Measurements from ENCODE around the gene PLVAP.
"Not testable (repeated sequence)": the region's sequence is repeated elsewhere in the genome, so short reads cannot be mapped to it uniquely, and the experiment has no call there.

The PLVAP gene

DNA sequence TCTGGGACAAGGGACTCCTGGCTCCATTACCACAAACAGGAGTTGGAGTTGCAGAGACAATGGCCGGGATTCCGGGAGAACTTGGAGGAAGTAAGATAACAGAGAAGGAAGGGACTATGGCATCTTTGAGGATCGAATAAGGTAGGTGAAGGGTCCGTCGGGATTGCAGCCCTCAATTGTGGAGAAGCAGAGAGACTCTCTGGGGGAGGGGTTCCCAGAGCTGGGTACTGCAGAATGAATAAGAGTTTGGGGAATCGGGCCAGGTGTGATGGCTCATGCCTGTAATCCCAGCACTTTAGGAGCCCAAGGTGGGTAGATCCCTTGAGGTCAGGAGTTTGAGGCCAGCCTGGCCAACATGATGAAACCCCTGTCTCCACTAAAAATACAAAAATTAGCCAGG lies 24.5 kb upstream of the PLVAP start:
- FAIRE-seq = no peak

DNA sequence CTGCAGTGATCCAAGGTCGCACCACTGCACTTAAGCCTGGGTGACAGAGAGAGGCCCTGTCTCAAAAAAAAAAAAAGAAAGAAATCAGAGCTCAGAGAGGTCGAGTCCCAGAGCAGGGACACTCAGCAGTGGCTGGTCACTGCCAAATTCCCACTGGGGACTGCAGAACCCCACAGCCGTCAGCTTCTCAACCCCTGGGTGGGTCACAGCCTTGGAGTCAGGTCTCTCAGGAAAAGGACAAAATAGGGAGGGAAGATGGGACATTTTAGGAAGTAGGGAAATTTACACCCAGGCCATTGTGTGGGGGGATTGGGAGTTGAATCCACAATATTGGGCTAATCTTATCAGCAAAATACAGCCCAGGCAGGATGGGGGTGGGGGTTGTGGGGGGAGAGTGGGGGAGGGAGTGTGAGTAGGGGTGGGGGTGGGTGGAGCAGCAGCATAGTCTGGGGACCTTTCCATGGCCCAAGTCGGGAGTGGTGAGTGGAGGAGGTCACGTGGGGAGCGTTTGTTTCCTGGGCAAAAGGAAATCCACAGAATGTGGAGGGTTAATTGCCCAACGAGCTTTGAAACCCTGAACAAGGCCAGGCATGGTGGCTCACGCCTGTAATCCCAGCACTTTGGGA lies 21.9 kb upstream of the PLVAP start:
- FAIRE-seq = no peak

DNA sequence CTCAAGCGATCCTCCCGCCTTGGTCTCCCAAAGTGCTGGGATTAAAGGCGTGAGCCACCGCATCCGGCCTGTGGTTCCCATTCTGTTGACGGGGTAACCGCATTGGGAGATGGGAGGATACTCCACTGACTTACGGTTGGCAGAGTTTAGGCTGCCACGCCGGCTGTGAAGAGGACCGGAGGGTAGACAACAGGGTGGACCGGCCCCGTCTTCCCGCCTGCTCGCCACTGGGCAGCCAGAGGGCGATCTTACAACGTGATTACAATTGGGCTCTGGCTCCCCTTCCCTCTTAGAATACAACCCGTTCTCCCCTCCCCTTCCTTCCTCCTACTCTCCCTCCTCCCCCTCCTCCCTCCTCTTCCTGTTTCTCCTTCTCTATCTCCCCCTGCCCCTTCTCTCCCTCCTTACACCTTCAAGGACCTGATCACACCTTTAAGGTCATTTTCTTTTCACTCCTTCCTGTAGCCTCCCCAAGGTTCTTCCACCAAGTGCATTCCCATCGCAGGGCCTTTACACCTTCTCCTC lies 17.8 kb upstream of the PLVAP start:
- no peak for FAIRE-seq

DNA sequence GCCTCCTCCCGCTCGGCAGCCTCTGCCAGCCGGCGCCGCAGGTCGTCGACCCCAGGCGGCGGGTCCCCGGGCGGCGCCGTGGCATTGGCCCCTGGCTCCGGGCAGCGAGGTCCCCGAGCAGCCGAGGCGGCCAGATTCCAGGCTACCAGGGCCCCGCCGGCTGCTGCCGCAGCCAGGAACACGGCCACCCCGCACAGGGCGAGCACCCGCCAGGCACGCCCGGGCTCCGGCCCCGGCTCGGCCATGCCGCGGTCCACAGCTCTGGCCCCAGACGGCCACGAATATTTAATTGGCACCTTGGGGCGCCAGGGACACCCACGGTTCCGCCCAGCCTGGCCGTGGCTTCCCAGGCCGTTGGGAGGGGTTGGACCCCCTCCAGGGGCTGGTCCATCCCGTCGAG lies 16.8 kb upstream of the PLVAP start, which contains the start of gene CCDC194:
CCDC194 (minus strand) TSS at position 283 of the 400 bp plus-strand sequence; CDS start at position 245, 38 bp downstream.
- no peak for FAIRE-seq

DNA sequence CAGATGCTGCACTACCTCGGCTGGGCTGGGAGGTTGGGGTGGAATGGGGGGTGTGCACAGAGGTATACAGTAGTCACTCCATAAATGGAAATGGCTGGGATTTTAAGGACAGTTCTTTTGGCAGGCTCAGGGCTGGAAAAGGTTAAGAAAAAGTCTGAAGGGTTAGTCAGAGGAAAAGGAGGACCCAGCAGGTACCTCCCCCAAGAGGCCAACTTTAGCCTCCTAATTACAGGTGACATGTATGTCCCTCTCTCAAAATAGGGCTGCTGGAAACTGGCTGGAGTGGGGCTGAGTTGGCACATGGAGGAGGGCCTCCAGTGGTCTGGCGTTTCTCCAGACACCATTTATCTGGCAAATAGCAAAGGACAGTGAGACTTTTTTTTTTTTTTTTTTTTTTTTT lies 15.9 kb upstream of the PLVAP start:
- FAIRE-seq = no peak

DNA sequence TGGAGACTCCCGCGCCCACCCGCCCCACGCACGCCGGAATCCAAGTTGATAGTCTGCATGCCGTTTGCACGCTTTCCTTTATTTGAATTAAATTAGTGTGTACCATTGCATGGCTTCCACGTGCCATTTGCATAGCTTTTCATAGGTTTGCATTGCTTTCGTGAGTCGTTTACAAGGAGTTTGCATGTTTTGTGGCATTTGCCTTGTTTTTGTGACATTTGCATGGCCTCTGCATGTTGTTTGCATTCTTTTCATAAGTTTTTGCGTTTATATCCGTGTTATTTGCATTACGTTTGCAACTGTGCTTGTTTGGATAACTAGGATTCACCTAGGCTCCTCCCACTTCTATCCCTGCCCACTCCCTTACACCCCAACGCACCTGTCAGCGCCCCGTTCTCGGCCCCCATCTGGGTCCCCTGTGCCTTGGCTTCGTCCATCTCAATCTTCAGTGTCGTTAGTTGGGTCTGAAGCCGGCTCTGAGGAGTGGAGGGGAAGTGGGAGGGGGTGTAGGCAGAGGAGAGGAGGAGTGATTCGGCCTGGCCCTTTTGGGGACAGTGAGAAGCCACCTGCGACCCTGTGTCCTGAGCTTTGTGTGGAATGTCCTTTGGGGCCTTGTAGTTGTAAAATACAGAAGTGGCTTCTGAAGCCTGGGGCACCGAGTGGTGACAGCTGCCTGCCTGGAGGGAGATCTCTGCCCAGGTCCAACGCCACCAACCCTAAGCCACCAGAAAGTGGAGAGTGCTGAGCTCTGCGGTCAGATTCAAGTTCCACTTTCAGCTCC lies 14.4 kb upstream of the PLVAP start:
- FAIRE-seq = no peak

DNA sequence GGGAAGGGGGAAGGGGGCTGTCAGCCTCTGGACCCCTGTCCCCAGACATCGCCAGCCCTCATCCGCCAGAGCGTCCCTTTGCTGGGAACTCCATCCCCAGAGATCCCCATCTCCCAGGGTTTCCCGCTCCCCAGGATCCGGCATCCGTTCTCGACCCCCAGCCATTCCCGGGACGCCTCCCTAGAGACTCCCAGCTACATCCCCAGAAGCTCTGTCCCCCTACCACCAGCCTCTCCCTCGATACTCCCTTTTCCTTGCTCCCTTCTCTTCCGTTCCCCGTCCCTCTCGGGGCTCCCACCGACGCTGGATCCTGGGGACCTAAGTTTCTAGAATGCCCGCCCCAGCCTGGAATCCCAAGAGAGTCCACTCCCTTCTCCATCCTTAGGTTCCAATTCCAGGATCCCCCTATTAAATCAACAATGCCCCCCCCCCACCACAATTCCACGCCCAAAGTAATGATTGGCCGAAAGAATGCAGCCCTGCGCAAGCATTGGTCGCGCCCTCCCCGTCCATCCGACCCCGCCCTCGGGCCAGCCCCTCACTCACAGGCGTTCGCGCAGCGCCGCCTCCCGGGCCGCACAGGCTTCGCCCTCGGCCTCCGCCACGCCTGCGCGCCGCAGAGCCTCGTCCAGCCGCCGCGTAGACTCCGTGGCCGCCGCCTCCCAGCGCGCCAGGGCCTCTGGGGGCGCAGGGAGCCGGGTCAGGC lies 13.7 kb upstream of the PLVAP start:
- no peak for FAIRE-seq

DNA sequence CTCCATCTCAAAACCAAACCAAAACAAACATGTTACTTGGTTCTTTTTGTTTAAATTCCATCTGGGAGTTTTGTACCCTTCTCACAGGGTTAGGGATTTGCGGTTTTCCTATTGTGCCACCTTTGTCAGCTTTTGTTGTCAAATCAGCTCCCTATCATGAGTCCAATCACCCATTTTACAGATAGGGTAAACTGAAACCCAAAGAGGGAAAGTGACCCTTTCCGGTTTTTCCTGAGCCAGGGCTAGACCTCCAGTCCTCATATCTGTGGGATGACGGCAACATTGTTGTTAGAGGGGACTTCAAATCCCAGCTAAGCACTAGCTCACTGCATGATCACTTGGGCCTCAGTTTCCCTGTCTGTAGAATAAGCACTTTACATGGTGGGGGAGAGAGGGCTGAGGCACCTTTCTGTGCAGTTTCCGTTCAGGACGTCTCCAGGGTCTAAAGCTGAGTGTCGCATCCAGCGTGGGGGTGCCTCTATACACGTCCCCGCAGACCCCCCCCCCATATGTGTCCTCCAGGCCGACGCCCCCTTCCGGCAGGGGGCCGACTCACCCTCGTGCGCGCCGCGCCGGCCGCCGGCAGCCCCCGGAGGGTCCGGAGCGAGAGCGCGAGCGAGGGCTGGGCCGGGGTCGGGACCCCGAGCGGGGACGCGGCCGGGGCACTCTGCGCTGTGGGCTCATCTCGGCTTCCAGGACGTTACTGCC lies 13.0 kb upstream of the PLVAP start:
- no peak for FAIRE-seq

DNA sequence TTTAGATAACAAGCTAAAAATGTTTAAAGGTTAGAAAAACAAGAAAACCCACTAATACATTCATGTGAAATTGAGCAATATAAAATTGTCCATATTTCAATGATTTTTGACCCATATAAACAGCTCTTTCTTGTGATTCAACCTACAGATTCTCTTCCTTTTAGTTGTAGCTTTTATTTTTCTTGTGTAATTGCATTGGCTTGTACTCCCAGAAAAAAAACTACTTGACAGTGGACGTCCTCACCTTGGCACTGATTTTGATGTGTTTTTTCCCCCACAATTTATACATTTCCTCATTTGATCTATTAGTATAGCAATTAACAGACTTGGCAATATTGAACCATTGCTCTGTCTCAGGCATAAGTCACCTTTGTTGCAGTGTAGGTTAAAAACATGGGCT lies 12.1 kb upstream of the PLVAP start:
- no peak for FAIRE-seq

DNA sequence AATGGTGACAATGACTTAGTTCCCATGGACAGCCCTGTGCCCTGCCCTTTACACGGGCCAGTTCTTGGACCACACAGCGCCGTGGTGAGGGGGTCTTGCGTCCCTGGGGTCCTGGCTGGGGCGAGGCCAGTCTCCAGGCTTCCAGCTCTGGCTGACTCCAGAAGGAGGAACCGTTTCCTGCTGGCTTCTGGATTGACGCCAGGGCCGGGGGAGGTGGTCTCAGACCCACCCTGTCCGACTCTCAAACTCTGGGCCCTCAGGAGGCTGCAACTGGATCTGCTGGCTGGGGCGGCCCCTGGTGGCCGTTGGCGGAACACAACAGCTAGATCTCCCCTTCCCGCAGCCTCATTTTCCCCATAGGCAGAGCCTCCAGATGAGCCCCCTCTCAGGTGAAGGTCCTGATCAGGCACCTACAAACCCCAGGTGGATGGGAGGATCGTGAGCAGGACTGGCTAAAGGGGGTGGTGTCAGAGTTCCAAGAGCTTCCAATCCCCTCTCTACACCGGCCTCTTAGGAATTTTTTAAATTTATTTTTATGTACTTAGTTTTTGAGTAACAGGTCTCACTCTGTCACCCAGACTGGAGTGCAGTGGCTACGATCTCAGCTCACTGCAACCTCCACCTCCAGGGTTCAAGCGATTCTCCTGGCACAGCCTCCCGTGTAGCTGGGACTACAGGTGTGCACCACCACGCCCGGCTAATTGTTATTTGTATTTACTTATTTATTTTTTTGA lies 8.9 kb upstream of the PLVAP start:
- no peak for FAIRE-seq

DNA sequence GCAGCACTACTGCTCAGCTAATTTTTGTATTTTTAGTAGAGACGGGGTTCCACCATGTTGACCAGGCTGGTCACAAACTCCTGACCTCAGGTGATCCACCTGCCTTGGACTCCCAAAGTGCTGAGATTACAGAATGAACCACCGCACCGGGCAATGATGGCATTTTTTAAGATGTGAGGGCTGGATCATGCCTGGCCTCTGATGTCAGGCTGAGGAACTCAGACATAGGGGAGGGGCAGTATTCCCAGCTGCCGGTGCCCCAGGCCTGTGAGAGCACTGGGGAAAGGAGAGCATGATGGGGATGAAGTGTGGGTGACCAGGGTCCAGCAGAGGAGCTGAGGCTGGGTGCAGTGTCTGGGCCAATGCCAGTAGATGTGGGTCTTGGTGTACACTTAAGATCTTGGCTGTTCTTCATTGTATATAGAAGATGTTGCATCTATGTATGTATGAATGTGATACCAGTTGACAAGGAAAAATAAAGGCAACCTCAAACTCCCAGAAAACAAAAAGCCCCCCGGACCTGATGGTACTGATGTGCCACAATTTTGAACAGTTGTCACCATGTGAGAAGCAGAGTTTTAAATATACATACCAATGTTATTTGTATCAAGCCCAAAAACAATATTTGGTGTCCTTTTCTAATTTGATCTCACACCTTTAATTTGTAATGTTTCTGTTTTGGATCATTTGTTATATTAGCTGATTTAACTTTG lies 3.4 kb upstream of the PLVAP start:
- no peak for FAIRE-seq

DNA sequence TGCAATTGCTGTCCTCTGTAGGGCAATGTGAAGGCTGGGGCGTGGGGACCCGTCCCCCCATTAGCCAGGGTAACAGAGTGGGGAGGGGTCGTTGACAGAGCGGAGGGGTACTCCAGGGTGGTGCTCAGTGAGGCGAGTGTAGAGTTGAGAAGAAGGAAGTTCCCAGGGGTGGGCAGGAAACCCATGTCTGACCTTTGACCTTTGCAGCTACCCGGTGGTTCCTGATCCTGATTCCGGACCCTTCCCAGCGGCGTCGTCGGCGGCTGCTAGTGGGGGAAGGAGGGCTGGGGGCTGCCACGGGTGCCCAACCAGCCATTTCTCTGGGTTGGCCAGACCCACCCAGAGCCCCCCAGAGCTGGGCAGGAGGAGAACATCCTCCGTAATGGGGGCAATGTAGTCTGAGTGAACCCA lies 2.1 kb upstream of the PLVAP start:
- FAIRE-seq = no peak

DNA sequence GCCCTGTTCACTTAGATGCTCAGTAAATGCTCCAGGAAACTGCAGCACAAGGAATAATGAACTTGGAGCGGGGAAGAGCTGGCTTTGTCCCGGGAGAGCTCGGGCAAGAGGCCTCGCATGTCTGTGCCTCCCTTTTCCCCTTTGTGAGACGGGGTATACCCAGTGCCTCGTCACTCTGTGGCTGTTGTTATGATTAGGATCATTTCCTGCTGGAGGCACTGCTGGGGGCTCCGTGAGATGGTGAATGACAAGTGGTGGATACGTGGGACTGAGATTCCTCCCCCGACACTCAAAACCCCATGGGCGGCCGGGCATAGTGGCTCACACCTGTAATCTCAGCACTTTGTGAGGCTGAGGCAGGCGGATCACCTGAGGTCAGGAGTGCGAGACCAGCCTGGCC lies 1.1 kb upstream of the PLVAP start:
- FAIRE-seq = no peak

DNA sequence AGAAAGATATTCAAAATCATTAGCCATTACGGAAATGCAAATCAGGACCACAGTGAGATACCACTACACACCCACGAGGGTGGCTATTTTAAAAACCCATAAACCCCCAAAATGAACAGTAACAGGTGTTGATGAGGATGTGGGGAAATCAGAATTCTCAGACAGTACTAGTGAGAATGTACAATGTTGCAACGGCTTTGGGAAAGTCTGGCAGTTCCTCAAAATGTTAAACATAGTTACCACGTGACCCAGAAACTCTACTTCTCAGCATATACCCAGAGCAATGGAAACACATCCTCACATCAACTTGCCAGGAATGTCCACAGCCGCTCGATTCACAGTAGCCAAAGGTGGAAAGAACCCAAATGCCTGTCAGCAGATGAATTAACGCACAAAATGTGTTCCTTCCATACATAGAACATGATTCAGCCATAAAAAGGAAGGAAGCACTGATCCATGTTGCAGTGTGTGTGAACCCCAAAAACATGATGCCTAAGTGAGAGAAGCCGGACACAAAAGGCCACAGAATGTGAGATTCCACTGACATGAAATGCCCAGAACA lies 7.0 kb downstream of the PLVAP start:
- no peak for FAIRE-seq

DNA sequence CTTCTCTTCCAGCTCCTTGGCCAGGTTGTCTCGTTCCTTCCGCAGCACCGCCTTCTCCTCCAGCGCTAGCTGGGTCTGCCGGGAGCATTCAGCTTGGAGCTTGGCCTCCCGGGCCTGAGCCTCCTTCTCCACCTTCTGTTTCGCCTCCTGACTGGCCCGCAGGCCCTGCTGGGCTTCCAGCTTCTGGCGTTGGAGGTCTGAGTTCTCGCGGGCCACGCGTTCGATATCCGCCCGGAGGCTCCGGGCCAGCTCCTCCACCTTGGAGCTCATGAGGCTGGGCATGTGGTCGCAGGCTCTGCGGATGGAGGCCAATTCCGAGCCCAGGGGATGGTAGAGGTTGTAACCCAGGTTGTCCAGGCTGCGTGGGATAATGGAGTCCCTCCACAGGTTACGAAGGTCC lies 11.8 kb downstream of the PLVAP start:
- no peak for FAIRE-seq

DNA sequence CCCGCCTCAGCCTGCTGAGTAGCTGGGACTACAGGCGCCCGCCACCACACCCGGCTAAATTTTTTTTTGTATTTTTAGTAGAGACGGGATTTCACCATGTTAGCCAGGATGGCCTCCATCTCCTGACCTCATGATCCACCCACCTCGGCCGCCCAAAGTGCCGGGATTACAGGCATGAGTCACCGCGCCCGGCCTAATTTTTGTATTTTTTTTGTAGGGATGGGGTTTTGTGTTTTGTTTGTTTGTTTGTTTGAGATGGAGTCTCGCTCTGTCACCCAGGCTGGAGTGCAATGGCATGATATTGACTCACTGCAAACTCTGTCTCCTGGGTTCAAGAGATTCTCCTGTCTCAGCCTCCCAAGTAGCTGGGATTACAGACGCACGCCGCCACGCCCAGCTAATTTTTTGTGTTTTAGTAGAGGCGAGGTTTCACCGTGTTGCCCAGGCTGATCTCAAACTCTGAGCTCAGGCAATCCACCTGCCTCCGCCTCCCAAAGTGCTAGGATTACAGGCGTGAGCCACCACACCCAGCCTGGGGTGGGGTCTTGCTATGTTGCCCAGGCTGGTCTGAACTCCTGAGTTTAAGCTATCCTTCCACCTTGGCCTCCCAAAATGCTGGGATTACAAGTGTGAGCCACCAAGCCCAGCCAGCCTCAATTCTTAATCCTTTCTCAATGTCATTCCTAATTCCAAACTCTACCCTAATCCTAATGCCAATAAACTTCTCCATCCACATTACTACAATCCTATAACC lies 13.1 kb downstream of the PLVAP start:
- FAIRE-seq = not testable (repeated sequence)

DNA sequence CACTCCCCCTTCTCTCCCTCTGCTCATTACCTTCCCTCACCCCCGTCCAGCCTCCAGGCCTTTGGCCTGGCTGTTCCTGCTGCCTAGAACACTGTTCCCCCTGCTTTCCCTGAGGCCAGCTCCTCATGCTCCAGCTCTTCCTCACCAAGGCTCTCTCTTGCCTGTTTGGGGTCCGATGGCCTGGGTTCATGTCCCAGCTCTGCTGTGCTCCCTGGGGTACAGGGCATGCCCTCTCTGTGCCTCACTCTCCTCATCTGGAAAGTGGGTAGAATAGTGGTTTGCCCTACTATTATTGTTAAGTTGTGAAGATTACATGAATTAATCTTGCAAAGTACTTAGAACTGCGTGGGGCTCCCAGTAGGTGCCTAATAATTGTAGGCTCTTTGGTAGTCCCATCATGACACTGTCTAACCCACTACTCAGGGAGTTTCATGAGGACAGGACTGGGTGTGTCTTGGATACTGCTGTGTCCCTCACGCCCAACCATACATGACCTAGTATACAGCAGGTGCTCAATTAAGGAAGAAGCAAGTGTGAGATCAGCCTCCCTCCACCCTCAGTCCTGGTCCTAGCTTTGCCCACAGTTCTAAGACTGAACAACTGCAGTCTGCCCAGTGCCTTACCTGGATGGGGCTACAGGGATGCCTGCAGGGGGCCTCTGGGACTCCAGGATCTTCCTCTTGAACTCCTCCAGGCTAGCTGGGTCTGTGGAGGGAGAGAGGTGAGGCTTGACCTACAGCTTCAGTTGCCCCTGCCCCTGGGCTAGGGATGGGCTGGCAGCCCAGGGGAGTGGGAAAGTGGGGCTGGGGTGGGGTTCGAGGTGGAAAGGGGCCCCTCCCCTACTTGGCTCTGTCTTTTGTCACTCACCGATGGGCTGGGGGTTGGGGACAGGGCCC lies 17.0 kb downstream of the PLVAP start:
- FAIRE-seq = no peak

DNA sequence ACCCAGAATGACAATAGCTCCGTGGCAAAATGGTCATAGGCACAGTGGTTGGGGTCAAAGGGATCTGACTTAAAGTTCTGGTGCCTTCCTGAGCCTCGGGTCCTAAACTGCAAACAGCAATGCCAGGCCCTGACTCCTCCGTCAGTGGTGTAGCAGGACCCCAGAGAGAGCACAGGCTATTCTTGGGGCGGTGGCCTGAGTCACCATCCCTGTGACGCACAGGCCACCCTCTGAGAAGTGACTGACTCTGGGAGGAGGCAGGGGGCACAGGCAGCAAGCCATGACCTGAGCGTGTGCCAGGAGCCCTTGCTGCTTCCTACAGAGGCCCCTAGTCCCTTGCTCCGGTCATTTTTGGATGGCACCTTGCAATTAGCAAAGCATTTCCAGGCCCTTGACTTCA lies 18.7 kb downstream of the PLVAP start:
- FAIRE-seq = no peak

DNA sequence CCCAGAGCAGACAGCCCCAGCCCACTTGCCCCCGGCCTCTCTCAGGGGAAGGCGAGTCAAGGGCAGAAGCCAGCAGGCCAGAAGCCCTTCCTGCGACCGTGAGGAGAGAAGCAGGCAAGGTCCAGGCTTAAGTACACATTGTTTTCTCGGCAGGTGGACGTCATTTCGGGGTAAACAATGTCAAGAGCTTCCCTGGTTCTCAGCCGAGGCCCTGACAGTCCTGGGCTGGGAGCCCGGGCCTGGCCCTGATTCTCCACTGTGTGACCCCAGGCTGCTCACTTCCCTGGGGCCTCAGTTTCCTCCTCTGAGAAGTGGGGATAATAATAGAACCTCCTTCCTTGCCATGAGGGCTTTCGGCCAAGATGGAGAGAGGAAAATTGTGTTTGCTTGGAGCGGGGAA lies 19.4 kb downstream of the PLVAP start:
- no peak for FAIRE-seq

All from colon (tissue), 2 donors.